SK-N-SH treated with all-trans-retinoic acid at 6 μM for 48 hours (cell line): ENCODE results near the gene CDK15.

Source experiments
- ATAC-seq: fragments of 200-7000 bp; cut with Tn5 transposase; 3 replicates; pipeline ENCODE4 v1.9.1; 2020; ENCODE audit warnings: mild to moderate bottlenecking, moderate library complexity
- ARNTL ChIP-seq: fragments of 450-650 bp; formaldehyde crosslinking; IDR thresholded peaks from 2 replicates; pipeline ENCODE4 v1.5.0; 2020; ENCODE audit warnings: low read depth, mild to moderate bottlenecking, moderate library complexity, borderline replicate concordance
- BACH2 ChIP-seq: fragments of 250-450 bp; sonication (Bioruptor Pico); IDR thresholded peaks from 2 replicates; pipeline ENCODE4 v1.9.0; 2021; ENCODE audit warnings: mild to moderate bottlenecking, borderline replicate concordance
- ESRRG ChIP-seq: fragments of 250-450 bp; sonication (Bioruptor Pico); IDR thresholded peaks from 2 replicates; pipeline ENCODE4 v1.6.1; 2021; ENCODE audit warnings: mild to moderate bottlenecking
- GLIS3 ChIP-seq: fragments of 250-450 bp; sonication (Bioruptor Pico); IDR thresholded peaks from 2 replicates; pipeline ENCODE4 v1.5.0; 2020; ENCODE audit warnings: mild to moderate bottlenecking, moderate library complexity
- ISL1 ChIP-seq: fragments of 250-450 bp; sonication (Bioruptor Pico); IDR thresholded peaks from 2 replicates; pipeline ENCODE4 v2.1.2; 2022; ENCODE audit warnings: mild to moderate bottlenecking, moderate library complexity
- PPARA ChIP-seq: fragments of 250-450 bp; sonication (Bioruptor Pico); IDR thresholded peaks from 2 replicates; pipeline ENCODE4 v1.5.0; 2020; ENCODE audit warnings: mild to moderate bottlenecking, borderline replicate concordance
- SNAI2 ChIP-seq: fragments of 250-450 bp; sonication (Bioruptor Pico); IDR thresholded peaks from 2 replicates; pipeline ENCODE4 v1.5.0; 2020; ENCODE audit warnings: mild to moderate bottlenecking, moderate library complexity
- TCF4 ChIP-seq: fragments of 250-450 bp; sonication (Bioruptor Pico); IDR thresholded peaks from 2 replicates; pipeline ENCODE4 v1.8.0; 2021; ENCODE audit warnings: mild to moderate bottlenecking, moderate library complexity, borderline replicate concordance
- TOX ChIP-seq: fragments of 250-450 bp; sonication (Bioruptor Pico); IDR thresholded peaks from 2 replicates; pipeline ENCODE4 v1.8.0; 2021; ENCODE audit warnings: mild to moderate bottlenecking, moderate library complexity, borderline replicate concordance
- ZC3H10 ChIP-seq: fragments of 250-450 bp; sonication (Bioruptor Pico); IDR thresholded peaks from 2 replicates; pipeline ENCODE4 v1.5.1; 2021; ENCODE audit warnings: mild to moderate bottlenecking, moderate library complexity
- ZFP3 ChIP-seq: fragments of 250-450 bp; sonication (Bioruptor Pico); IDR thresholded peaks from 2 replicates; pipeline ENCODE4 v1.5.0; 2020; ENCODE audit warnings: mild to moderate bottlenecking, moderate library complexity
- ZFP30 ChIP-seq: fragments of 450-650 bp; formaldehyde crosslinking; IDR thresholded peaks from 2 replicates; pipeline ENCODE4 v1.5.0; 2022; ENCODE audit warnings: mild to moderate bottlenecking, moderate library complexity
- ZNF565 ChIP-seq: fragments of 450-650 bp; formaldehyde crosslinking; conservative IDR thresholded peaks from 2 replicates; pipeline ENCODE4 v1.5.0; 2020; ENCODE audit warnings: low read depth, mild to moderate bottlenecking, moderate library complexity
- ZNF70 ChIP-seq: fragments of 450-650 bp; formaldehyde crosslinking; IDR thresholded peaks from 2 replicates; pipeline ENCODE4 v1.5.0; 2020; ENCODE audit warnings: mild to moderate bottlenecking, moderate library complexity
- ZNF8 ChIP-seq: fragments of 450-650 bp; formaldehyde crosslinking; IDR thresholded peaks from 2 replicates; pipeline ENCODE4 v1.5.0; 2020; ENCODE audit warnings: mild to moderate bottlenecking, moderate library complexity
- TF ChIP-seq, protein P1 (sequence below): fragments of 250-450 bp; sonication (Bioruptor Pico); IDR thresholded peaks from 2 replicates; pipeline ENCODE4 v1.5.1; 2021; ENCODE audit warnings: mild to moderate bottlenecking, moderate library complexity
- TF ChIP-seq, protein P2 (sequence below): fragments of 250-450 bp; sonication (Bioruptor Pico); IDR thresholded peaks from 2 replicates; pipeline ENCODE4 v1.5.1; 2020; ENCODE audit warnings: low read depth, mild to moderate bottlenecking, moderate library complexity
- TF ChIP-seq, protein P3 (sequence below): fragments of 250-450 bp; sonication (Bioruptor Pico); IDR thresholded peaks from 2 replicates; pipeline ENCODE4 v1.8.0; 2021; ENCODE audit warnings: low read depth, mild to moderate bottlenecking, moderate library complexity, borderline replicate concordance
- TF ChIP-seq, protein P4 (sequence below): fragments of 250-450 bp; sonication (Bioruptor Pico); IDR thresholded peaks from 2 replicates; pipeline ENCODE4 v1.8.0; 2020; ENCODE audit warnings: mild to moderate bottlenecking, moderate library complexity, borderline replicate concordance
- TF ChIP-seq, protein P5 (sequence below): fragments of 250-450 bp; sonication (Bioruptor Pico); IDR thresholded peaks from 2 replicates; pipeline ENCODE4 v1.5.0; 2020; ENCODE audit warnings: mild to moderate bottlenecking, moderate library complexity

Gene CDK15

DNA sequence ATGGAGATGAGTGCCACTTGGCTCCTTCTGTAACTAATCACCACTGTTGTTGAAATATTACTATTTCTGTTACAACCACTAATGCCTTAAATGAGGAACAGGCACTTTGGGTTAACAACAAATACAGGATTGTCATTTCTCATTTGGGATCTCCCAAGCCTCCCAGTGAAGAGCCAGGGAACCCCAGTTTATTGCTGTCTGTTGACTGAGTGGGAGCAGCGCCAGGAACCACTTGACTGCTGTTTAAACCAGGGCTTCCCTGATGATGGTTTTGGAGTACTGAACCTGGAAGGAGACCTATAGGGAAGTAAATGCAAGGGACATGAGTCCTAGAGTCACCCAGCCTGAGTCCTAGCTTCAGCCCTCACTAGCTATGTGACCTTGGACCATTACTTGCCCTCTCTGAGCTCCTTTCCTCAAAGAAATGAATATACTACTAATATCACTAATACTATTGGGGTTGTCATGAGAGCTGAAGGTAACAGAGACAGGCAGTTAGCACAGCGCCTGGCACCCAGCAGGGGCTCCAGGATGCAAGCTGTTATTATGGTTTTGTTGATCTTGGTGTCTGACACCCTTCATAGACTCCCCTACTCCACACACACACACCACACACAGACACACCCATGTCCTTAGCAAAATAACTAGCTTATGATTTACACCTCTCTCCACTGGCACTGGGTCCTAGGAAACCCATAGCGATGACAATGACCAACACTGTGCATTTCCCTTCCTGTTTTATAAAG lies 123.1 kb downstream of the CDK15 start:
- TF ChIP-seq ZFP3 (CRISPR knock-in tag) (no peak), SNAI2 (CRISPR knock-in tag) (no peak), ISL1 (CRISPR knock-in tag) (no peak), ZNF70 (CRISPR knock-in tag) (no peak), ZNF565 (CRISPR knock-in tag) (no peak), ZFP30 (CRISPR knock-in tag) (no peak), ARNTL (CRISPR knock-in tag) (no peak), TCF4 (CRISPR knock-in tag) (no peak), ZC3H10 (CRISPR knock-in tag) (no peak), TOX (CRISPR knock-in tag) (no peak), PPARA (CRISPR knock-in tag) (no peak), ESRRG (CRISPR knock-in tag) (no peak), BACH2 (CRISPR knock-in tag) (no peak), GLIS3 (CRISPR knock-in tag) (no peak)
- TF ChIP-seq, protein P1, sequence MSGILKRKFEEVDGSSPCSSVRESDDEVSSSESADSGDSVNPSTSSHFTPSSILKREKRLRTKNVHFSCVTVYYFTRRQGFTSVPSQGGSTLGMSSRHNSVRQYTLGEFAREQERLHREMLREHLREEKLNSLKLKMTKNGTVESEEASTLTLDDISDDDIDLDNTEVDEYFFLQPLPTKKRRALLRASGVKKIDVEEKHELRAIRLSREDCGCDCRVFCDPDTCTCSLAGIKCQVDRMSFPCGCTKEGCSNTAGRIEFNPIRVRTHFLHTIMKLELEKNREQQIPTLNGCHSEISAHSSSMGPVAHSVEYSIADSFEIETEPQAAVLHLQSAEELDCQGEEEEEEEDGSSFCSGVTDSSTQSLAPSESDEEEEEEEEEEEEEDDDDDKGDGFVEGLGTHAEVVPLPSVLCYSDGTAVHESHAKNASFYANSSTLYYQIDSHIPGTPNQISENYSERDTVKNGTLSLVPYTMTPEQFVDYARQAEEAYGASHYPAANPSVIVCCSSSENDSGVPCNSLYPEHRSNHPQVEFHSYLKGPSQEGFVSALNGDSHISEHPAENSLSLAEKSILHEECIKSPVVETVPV (CRISPR knock-in tag) = no peak
- TF ChIP-seq, protein P2, sequence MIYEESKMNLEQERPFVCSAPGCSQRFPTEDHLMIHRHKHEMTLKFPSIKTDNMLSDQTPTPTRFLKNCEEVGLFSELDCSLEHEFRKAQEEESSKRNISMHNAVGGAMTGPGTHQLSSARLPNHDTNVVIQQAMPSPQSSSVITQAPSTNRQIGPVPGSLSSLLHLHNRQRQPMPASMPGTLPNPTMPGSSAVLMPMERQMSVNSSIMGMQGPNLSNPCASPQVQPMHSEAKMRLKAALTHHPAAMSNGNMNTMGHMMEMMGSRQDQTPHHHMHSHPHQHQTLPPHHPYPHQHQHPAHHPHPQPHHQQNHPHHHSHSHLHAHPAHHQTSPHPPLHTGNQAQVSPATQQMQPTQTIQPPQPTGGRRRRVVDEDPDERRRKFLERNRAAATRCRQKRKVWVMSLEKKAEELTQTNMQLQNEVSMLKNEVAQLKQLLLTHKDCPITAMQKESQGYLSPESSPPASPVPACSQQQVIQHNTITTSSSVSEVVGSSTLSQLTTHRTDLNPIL = no peak
- TF ChIP-seq, protein P3, sequence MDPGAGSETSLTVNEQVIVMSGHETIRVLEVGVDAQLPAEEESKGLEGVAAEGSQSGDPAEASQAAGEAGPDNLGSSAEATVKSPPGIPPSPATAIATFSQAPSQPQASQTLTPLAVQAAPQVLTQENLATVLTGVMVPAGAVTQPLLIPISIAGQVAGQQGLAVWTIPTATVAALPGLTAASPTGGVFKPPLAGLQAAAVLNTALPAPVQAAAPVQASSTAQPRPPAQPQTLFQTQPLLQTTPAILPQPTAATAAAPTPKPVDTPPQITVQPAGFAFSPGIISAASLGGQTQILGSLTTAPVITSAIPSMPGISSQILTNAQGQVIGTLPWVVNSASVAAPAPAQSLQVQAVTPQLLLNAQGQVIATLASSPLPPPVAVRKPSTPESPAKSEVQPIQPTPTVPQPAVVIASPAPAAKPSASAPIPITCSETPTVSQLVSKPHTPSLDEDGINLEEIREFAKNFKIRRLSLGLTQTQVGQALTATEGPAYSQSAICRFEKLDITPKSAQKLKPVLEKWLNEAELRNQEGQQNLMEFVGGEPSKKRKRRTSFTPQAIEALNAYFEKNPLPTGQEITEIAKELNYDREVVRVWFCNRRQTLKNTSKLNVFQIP (CRISPR knock-in tag) = no peak
- TF ChIP-seq, protein P4, sequence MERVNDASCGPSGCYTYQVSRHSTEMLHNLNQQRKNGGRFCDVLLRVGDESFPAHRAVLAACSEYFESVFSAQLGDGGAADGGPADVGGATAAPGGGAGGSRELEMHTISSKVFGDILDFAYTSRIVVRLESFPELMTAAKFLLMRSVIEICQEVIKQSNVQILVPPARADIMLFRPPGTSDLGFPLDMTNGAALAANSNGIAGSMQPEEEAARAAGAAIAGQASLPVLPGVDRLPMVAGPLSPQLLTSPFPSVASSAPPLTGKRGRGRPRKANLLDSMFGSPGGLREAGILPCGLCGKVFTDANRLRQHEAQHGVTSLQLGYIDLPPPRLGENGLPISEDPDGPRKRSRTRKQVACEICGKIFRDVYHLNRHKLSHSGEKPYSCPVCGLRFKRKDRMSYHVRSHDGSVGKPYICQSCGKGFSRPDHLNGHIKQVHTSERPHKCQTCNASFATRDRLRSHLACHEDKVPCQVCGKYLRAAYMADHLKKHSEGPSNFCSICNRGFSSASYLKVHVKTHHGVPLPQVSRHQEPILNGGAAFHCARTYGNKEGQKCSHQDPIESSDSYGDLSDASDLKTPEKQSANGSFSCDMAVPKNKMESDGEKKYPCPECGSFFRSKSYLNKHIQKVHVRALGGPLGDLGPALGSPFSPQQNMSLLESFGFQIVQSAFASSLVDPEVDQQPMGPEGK (CRISPR knock-in tag) = no peak
- no peak for ATAC-seq

DNA sequence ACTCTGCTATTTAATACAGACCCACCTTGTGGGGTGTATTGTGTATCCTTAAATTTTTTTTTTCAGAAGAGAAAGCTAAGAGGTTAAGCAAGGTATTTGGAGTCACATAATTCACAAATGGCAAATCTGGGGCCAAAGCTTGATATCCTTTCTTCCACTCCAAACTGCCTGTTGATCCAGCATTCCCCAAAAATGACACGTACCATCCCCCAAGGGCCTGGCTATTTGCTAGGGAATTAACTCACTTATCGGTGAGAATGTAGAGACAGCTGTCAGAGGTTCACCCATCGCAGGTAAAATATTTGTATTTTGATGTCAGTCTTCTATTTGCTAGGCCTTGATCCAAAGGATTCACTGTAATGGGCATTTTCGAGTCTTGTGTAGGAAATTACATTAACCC lies 123.7 kb downstream of the CDK15 start:
- no peak for ATAC-seq
- TF ChIP-seq ZNF8 = no peak
- no peak for TF ChIP-seq BACH2 (CRISPR knock-in tag)
- TF ChIP-seq ARNTL (CRISPR knock-in tag) = no peak
- no peak for TF ChIP-seq ZC3H10 (CRISPR knock-in tag)
- TF ChIP-seq, protein P5, sequence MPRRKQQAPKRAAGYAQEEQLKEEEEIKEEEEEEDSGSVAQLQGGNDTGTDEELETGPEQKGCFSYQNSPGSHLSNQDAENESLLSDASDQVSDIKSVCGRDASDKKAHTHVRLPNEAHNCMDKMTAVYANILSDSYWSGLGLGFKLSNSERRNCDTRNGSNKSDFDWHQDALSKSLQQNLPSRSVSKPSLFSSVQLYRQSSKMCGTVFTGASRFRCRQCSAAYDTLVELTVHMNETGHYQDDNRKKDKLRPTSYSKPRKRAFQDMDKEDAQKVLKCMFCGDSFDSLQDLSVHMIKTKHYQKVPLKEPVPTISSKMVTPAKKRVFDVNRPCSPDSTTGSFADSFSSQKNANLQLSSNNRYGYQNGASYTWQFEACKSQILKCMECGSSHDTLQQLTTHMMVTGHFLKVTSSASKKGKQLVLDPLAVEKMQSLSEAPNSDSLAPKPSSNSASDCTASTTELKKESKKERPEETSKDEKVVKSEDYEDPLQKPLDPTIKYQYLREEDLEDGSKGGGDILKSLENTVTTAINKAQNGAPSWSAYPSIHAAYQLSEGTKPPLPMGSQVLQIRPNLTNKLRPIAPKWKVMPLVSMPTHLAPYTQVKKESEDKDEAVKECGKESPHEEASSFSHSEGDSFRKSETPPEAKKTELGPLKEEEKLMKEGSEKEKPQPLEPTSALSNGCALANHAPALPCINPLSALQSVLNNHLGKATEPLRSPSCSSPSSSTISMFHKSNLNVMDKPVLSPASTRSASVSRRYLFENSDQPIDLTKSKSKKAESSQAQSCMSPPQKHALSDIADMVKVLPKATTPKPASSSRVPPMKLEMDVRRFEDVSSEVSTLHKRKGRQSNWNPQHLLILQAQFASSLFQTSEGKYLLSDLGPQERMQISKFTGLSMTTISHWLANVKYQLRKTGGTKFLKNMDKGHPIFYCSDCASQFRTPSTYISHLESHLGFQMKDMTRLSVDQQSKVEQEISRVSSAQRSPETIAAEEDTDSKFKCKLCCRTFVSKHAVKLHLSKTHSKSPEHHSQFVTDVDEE (CRISPR knock-in tag) = no peak
- TF ChIP-seq ISL1 (CRISPR knock-in tag) = no peak
- TF ChIP-seq, protein P4 (CRISPR knock-in tag) = no peak
- no peak for TF ChIP-seq TCF4 (CRISPR knock-in tag)
- TF ChIP-seq, protein P2 = no peak
- no peak for TF ChIP-seq GLIS3 (CRISPR knock-in tag)
- no peak for TF ChIP-seq ZFP3 (CRISPR knock-in tag)
- TF ChIP-seq, all 23 proteins: peak for 0
